ENCODE measurements around the gene TMTC1.

Gene TMTC1

DNA sequence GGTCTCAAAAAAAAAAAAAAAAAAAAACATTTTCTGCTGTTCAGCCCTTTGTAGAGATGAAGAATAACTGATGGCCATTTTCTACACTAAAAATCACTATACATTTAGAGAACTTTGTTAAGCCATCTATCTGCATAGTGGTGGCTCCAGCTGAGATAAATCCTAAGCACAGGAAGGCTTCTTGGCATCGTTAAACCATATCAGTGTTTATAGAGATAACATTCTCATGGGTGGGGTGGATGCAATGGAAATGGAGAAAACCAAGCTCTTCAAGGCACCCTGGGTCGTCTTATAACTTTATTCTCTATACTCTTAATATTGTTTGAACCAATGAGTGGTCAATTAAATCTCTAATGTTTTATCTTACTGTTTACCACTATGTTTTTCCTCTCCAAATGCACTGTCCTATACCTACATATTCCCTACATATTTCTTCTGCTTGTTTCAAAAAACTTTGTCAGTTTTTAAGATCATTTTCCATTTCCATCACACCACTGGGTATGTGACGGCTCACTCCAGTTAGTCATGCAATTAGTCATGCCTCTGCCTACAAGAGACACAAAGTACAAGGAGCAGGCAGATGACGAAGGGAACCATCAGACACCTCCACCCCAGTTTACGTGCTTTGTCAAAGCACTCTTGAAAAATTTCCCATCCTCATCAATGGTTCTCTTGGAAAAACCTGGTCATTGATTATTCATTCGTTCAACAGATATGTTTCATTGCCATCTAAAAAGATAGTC lies 166.9 kb downstream of the TMTC1 start:
- TF ChIP-seq FOXP2 (optimal IDR thresholded peaks at IDR 0.05; ENCODE audit: borderline replicate concordance, extremely low read depth, extremely low read length, insufficient read depth), result no peak
- TF ChIP-seq POLR2AphosphoS5 (IDR thresholded peaks at IDR 0.05; ENCODE audit: low read depth, low read length), result no peak
- no peak for TF ChIP-seq REST (IDR thresholded peaks at IDR 0.05; ENCODE audit: insufficient read depth in 1 of 2, low read depth in 2 of 2, low read length in 2 of 2)
- TF ChIP-seq SIN3A (IDR thresholded peaks at IDR 0.05; ENCODE audit: borderline replicate concordance, insufficient read depth, low read length), result no peak
- TF ChIP-seq TAF1 (IDR thresholded peaks at IDR 0.05; ENCODE audit: borderline replicate concordance, insufficient read depth, low read length), result no peak

DNA sequence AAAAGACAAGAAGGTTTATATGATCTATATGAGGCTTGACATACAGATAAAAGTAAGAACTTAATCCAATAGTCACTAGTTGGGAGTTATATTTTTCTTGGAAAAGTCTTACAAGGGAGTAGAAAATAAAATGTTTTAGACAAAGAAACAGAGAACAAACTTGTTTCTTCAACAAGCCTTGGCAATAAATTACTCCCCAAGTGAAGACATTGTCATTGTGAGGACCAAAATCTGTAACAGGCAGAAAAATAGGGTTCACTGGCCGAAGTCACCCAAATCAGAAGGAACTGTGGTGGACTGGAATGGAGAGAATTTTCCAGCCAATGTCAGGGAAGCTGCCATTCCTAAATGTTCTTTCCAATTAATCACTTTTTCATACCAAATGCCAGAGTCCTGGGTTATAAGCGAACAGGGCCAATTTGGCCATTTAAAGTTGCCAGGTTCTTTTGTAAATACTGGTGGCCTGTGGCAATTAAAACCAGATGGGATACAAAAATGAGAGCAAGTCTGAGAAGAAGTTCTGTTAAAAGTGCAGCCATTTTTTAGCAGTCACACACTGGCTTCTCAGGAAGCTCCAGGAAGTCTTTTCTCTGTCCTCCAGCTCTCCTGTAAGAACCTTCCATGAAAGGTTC lies 168.9 kb downstream of the TMTC1 start:
- TF ChIP-seq FOXP2 (optimal IDR thresholded peaks at IDR 0.05; ENCODE audit: borderline replicate concordance, extremely low read depth, extremely low read length, insufficient read depth) (no peak), TAF1 (IDR thresholded peaks at IDR 0.05; ENCODE audit: borderline replicate concordance, insufficient read depth, low read length) (no peak), POLR2AphosphoS5 (IDR thresholded peaks at IDR 0.05; ENCODE audit: low read depth, low read length) (no peak), REST (IDR thresholded peaks at IDR 0.05; ENCODE audit: insufficient read depth in 1 of 2, low read depth in 2 of 2, low read length in 2 of 2) (no peak), SIN3A (IDR thresholded peaks at IDR 0.05; ENCODE audit: borderline replicate concordance, insufficient read depth, low read length) (no peak)

GRCh38 chr12:29612912-29613311 lies 170.8 kb downstream of the TMTC1 start:
- TF ChIP-seq SIN3A (IDR thresholded peaks at IDR 0.05; ENCODE audit: borderline replicate concordance, insufficient read depth, low read length), result no peak
- no peak for TF ChIP-seq FOXP2 (optimal IDR thresholded peaks at IDR 0.05; ENCODE audit: borderline replicate concordance, extremely low read depth, extremely low read length, insufficient read depth)
- no peak for TF ChIP-seq REST (IDR thresholded peaks at IDR 0.05; ENCODE audit: insufficient read depth in 1 of 2, low read depth in 2 of 2, low read length in 2 of 2)
- no peak for TF ChIP-seq POLR2AphosphoS5 (IDR thresholded peaks at IDR 0.05; ENCODE audit: low read depth, low read length)
- no peak for TF ChIP-seq TAF1 (IDR thresholded peaks at IDR 0.05; ENCODE audit: borderline replicate concordance, insufficient read depth, low read length)

- TF ChIP-seq SIN3A (IDR thresholded peaks at IDR 0.05; ENCODE audit: borderline replicate concordance, insufficient read depth, low read length) (no peak), TAF1 (IDR thresholded peaks at IDR 0.05; ENCODE audit: borderline replicate concordance, insufficient read depth, low read length) (no peak), POLR2AphosphoS5 (IDR thresholded peaks at IDR 0.05; ENCODE audit: low read depth, low read length) (no peak), REST (IDR thresholded peaks at IDR 0.05; ENCODE audit: insufficient read depth in 1 of 2, low read depth in 2 of 2, low read length in 2 of 2) (no peak), FOXP2 (optimal IDR thresholded peaks at IDR 0.05; ENCODE audit: borderline replicate concordance, extremely low read depth, extremely low read length, insufficient read depth) (no peak)
Measured at GRCh38 chr12:29611906-29612305, 171.8 kb downstream of the TMTC1 start.
